Stimulated activated CD4-positive, alpha-beta T cell treated with anti-CD3 and anti-CD28 coated beads, TNF-alpha, amount 100 ng/mL, for 4 hours (primary cell): ENCODE results near the gene ENTR1.

Source experiments
- DNase-seq, 3 experiments: peaks; one replicate each; pipeline ENCODE4 v3.0.0-alpha.2; 2020; ENCODE audit warnings: low read depth in 3 of 3

ENTR1 gene, protein sequence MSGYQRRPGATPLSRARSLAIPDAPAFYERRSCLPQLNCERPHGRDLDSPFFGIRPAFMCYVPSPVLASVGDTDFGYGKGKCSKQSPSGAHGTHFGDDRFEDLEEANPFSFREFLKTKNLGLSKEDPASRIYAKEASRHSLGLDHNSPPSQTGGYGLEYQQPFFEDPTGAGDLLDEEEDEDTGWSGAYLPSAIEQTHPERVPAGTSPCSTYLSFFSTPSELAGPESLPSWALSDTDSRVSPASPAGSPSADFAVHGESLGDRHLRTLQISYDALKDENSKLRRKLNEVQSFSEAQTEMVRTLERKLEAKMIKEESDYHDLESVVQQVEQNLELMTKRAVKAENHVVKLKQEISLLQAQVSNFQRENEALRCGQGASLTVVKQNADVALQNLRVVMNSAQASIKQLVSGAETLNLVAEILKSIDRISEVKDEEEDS

GRCh38 chr9:136410500-136411287, at the start of gene ENTR1, which contains the start of gene PMPCA:
ENTR1 (minus strand) TSS chr9:136410614; CDS start chr9:136410397, 217 bp downstream.
PMPCA (plus strand) TSS chr9:136410658; CDS start chr9:136410669, 11 bp downstream.
- DNase-seq, result peak; percentile 97 to 99 (median 97)

DNA sequence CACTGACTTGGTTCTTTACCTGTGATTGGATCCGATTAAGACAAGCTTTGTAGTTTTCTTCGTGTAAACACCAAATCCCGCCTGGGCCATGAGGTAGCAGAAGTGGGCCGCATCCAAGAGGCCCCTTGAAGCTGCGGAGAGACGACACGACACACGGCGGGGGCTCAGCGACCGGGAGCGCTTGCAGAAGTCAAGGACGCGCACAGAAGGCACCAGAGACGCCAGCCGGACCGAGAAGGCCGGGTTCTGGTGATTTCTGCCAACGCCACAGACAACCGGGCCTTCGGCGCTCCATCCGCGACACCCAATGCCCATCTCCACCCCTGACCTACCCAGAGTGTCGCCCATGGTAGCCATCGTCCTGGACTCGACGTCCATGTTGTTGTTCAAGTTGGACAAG, 49.0 kb upstream of the ENTR1 start:
- no peak for DNase-seq

DNA sequence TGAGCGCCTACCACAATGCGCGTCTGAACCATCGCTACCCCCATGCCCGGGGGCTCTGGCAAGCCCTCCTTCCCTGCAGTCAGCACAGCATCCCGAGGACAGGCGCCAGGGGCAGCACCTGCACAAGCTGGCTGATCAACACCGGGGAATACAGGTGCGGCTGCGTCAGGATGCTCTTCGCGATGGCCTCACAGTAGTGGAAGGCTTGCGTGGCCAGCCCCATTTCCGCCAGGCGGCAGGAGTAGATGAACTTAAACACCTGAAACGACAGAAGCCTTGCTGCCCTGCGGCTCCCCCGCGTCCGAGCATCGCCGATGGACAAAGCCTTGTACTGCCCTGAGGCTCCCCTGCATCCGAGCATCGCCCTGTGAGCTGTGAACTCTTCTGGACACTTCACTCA, 46.9 kb upstream of the ENTR1 start:
- no peak for DNase-seq

DNA sequence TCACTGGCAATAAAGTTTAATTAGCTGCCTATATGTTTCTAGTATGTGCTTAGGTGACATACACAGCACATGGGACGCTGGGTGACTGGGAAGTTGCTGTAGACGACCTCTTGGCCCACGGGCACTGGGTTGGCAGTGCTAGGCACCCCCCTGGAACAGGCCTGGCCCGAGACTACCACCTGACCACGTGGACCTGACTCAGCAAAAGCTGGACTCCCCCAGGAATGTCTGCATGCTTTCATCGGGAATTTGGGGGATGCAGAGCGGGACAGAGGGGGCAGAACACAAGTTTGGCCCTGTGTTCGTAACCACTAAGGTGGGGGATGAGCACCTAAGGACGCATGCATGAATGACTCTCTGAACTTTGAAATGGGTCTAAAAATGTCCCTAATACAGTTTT, 45.8 kb upstream of the ENTR1 start:
- DNase-seq, result no peak

DNA sequence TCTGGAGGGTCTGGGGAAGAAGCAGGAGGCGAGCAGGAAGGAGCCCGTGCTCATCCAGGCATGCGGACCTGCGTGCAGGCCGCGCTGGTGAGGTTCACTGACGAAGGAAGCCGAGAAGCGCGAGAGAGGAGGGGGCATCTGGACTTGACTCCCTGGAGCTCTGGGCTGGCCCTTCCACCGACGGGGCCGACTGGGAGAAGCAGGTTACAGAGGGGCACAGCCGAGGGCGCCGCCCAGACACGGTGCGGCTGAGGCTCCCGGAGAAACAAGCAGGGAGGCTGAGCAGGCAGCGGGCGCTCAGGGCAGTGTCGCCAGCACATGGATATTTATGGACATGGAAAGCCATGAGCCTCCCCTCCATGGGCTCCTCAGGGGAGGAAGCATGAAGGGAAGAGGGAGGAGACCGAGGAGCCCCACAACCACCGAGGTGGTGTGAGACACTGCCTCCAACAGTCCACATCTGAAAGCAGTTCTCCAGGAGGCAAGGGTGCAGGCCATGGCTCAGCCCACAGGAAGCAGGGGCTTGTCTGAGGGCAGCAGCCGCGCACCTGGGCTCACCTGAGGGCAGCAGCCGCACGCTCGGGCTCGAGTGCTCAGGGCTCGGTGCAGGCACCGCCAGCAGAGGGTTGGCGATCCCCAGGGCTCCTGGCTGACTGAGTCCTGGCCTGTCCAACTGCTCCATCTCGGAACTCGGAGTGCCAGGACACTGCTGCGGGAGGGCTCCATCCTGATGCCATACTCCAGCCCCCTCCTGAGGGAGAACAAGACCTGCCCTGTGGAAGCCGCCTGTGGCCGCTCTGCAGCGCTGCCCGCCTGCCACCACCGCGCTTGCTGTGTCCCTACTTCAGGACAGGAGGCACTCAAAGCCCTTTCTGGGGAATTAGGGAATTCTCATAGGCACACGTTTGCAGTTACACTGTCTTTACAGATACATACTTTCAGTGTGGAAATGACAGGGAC, 44.9 kb upstream of the ENTR1 start:
- DNase-seq, result no peak

DNA sequence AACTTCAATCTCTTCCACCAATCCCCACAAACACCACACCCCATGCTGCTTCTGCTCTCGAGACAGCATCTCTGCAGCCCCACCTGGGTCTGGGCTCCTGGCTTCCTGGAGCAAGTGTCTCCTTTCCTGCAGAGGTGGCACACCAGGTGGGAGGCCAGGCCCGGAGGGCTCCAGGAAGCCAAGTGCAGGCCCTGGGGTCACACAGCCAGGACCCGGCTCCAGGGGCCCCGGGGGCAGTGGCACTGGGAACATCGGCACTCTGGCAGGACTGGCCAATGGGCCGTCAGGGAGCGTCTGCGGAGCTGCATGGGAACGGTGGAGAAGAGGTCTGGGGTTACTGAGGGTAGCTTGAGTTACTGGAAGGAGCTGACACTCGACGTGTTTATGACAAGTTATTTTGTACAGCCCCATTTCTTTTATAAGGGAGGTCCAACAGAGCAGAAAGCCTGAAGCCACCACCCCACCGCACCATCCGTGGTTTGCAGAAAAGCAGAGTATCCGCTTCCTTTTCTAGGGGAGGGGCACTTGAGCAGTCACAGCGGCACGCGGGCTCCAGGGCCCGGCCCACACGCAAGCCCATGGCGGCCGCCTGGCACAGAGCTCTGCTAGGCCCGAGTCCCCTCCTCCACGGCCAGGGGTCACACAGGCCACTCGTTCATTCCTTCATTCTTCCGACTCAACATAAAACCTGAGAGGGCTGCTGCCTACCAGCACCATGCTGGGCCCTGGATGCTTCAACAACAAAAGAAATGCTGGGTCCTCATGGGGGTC, 43.8 kb upstream of the ENTR1 start:
- no peak for DNase-seq

GRCh38 chr9:136453326-136453725, 42.9 kb upstream of the ENTR1 start:
- no peak for DNase-seq

GRCh38 chr9:136451221-136451877, 40.9 kb upstream of the ENTR1 start:
- no peak for DNase-seq

GRCh38 chr9:136448655-136449054, 38.2 kb upstream of the ENTR1 start:
- DNase-seq, result no peak

DNA sequence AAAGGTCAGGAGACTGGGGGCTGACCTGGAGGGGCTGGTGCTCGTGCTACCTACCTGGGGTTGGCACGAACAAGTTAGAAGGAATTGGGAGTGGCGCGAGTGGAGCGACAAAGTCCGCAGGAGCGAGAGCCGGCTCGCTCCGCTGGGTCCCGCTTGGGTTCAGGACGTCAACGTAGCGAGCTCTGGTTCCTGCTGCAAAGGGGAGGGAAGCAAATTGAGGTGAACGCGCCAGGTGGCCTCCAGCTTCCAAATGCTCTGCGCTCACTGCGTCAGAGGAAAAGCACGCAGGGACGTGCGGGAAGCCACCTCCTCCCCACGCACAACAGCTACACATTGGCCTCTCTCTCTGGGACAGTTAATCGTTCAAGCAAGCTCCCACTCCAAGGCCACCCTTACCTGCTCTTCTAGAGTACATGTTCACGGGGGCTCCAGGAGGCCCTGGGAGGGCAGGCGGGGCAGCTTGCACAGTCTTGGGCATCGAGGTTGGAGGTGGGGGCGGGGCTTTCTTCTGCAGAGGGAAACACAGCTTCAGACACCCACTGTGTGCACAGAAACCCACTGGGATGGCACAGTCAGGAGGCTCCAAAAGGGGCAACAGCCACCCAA, 36.9 kb upstream of the ENTR1 start:
- no peak for DNase-seq

GRCh38 chr9:136445799-136446198, 35.4 kb upstream of the ENTR1 start:
- DNase-seq, result no peak

DNA sequence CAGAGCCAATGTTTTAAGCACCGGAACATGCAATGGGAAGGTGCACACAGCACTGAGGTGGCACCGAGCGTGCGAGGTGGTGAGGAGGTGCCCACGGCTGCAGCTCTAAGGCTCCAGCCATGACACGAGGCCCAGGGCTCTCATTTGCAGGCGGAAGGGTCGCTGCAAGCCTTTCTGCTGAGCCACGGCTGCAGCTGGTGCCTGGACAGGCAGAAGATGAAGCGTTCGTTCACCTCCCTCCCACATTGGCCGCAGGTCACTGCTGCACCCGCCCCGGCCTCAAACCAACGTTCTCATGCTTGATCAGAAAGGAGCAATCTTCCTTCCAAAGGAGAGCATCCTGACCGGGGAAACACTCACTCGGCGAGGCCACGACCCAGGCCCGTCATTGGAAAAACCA, 33.7 kb upstream of the ENTR1 start:
- no peak for DNase-seq

DNA sequence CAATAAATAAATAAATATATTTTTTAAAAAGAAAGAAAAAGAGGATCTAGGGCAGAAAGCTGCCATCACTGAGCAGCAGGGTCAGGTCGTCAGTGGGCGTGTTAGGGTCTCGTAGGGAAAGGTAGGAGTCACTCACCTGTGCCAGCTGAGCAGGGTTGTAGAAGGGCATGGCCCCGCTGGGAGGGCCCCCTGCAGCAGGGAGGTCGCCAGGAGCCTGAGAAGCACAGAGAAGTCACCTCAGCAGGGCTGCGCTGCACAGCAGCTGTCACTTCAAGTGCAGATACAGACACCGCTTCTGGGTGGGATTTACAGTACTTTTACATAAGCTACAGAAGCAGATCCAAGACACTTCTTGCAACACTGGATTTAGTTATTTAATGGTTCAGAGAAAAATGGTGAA, 33.3 kb upstream of the ENTR1 start:
- no peak for DNase-seq

DNA sequence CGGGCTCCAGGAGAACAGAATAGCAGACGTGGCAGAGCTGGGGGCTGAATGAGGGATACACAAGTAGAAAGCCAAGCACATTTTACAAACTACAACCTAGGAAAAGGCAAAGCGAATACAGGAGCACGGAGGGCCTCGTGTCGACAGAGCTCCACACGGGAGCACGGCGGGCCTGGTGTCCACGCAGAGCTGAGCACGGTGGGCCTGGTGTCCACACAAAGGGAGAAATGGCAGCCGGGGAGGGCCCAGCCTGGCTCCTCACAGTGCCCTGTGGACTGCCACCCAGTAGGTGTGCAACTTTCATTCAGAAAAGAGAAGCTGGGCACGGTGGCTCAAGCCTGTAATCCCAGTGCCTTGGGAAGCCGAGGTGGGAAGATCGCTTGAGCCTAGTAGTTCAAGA, 32.7 kb upstream of the ENTR1 start:
- no peak for DNase-seq

DNA sequence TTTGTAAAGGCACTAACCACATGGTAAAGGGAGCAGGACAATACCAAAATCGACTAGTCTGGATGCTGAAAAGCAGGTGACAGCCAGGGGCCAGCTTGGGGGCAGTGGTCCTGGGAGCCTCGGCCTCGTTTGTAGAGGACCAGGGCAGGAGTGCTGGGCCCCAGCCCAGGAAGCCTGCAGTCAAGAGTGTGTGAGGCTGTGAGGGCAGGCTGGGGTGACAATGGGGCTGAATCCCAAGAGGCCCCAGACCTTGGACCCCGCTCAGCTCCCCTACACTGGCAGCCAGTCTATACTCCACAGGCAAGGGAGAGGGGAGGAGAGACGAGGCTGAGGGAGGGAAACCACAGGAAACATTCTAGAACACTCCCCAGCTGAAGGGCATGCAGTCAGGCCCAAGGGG, 31.9 kb upstream of the ENTR1 start:
- DNase-seq, result no peak

GRCh38 chr9:136441681-136442245, 31.3 kb upstream of the ENTR1 start:
- DNase-seq, result no peak

DNA sequence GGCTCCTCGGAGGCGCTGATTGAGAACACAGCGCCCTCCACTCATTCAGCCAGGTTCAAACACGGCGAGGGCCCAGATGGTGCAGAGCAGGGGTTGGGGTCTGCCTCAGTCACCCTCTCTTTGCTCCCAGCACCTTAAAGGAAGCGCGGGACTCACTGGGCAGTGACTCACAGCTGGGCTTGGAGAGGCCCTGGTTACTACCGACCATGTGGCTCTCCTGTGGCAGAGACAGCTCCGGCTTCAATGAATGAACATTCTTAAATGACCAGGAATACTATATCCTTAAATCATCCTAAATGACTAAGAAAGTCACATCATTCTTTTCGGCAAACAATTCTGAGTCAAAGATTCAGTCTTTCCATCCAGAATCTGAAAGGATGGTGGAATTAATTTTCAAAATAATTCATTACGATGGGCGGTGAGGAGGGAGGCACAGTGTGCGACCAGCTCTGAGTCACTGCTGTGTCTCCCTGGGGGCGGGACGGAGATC, 30.8 kb upstream of the ENTR1 start:
- DNase-seq, result no peak

DNA sequence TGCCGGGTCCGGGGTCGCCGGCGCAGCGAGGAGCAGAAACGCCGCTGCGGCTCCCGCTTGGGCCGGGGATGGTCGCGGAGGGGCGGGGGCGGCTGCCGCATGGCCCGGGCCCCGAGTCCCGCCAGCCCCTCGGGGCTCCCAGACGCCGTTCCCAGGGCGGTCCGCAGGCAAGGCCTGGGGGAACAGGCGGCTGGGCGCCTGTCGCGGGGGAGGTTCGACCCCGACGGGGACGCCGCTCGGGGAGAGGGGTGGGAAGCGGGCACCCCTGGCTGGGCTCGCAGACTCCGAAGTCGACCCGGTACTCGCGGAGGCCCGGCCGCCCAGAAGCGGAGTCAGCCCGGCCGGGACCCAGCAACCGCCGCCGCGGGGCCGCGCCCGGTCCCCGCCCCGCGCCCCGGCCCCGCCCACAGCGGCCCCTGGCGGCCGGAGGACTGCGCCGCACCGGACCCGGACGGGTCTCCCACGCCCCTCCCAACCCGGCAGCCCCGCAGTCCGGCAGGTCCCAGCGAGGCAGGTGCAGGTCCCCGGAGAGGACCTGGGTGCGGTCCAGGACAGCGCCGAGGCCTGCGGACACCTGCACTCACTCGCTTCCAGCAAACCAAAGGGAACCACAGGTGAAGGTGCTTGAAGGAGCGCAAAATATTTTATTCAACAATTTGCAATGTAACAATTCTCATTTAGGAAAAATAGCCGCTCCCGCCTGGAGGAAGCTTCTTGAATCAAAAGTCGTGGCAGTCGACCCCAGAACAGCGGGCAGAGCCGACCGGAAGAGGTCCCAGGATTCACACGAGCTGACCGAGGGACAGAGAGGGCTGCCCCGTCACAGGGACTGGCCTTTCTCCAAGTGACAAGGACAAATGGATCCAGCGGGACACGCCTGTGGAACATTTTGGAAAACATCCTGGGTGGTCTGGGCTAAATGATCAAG, 29.3 kb upstream of the ENTR1 start, which contains the start of gene INPP5E:
INPP5E (minus strand) TSS at position 365 of the 928 bp plus-strand sequence. CDS start 426 bp downstream, outside the sequence.
- peak; percentile 67 to 85 (median 74) for DNase-seq
